Muscle of arm (tissue), 12 donors: ENCODE results near the gene GHITM. TPM values are rescaled to one million over a fixed set of nuclear protein-coding genes. Genes with fewer than 3 reads are reported as not detected.
"Not testable (repeated sequence)": the region's sequence is repeated elsewhere in the genome, so short reads cannot be mapped to it uniquely, and the experiment has no call there.

Experiments used
- DNase-seq: peaks from one replicate; pipeline ENCODE4 v3.0.0-alpha.2; 2013
- polyA plus RNA-seq, 12 donors: library from polyadenylated mRNA; unstranded; fragments of 120-200 nt; gene quantifications; one replicate each; pipeline ENCODE4 v1.2.1, GENCODE V29; 2013; ENCODE audit not compliant: insufficient read length in 12 of 12

GHITM gene
- polyA plus RNA-seq, 12 donors, result 80.3 to 133 (median 117) TPM; not detected in 1

DNA sequence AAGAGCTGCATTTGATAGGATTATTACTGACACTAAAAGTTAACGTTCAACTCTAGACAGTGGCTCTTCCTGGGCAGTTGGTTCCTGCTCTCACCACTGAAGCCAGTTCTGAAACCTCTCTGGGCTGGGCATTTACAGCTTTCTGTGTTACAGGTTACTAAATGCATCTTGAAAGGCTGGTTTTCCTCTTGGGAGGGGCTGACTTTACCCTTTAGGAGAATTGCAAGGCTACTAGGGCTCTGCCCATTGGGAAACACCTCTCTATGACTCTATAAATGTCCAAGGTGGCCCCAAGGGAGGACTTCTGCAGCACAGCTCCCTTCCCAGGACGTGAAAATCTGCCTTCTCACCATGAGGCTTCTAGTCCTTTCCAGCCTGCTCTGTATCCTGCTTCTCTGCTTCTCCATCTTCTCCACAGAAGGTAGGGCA is 34.2 kb downstream of the GHITM start, which contains the start of gene GPR15LG:
GPR15LG (plus strand) TSS at position 301 of the 429 bp plus-strand sequence; CDS start at position 352, 51 bp downstream.
- DNase-seq, result no peak

DNA sequence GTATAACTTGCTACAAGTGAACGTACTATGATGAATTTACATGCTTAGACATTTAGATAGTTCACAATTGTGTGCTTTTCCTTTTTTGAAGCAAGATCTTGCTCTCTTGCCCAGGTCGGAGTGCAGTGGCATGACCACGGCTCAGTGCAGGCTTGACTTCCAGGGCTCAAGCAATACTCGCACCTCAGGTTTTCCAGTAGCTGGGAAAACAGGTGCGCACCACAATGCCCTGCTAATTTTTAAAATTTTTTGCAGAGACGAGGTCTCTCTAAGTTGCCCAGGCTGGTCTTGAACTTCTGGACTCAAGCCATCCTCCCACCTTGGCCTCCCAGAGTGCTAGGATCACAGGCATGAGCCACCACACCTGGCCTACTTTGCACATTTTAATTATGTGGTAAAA is 36.1 kb downstream of the GHITM start:
- no peak for DNase-seq

DNA sequence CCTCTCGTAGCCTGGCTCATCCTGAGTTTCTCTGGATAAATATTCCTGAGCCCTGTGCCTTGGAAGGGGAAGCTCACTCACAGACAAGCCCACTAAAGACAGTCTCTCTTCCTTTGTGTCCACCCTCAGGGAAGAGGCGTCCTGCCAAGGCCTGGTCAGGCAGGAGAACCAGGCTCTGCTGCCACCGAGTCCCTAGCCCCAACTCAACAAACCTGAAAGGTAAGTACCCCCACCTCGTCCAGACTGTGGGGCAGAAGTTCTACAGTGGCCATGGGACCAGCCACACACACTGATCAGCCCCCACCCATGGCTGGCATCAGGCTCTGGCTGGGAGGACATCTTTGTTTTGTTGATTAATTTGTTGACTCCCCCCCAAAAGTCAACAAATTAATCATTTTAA is 37.0 kb downstream of the GHITM start:
- DNase-seq, result no peak

DNA sequence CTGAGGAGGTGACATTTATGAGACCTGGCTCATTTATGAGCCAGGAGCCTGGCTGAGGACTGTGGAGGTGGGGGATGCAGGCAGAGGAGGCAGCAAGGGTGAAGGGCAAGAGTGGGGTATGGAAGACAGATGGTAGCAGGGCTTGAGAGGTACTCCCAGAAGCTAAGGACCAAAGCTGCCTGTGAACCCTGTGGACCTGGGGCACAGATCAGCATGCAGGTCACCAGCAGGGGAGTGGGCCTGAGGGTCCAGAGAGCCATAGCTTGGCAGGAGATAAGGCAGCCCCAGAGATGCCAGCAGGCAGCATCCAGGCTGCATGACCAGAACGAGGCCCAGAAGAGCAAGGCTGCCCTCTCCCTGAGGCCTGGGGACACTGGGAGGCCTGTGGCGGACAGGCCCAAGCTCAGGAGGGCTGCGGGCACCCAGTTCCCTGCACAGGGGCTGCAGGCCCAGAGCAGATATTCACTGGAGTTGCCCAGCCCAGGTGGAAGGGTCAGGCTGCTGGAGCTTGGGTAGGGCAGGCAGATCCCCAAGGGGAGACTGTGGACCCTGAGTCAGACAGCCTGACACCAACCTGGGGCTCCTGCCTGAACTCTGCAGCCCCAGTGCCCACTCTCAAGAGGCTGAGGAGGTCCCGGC is 37.6 kb downstream of the GHITM start:
- DNase-seq, result no peak

DNA sequence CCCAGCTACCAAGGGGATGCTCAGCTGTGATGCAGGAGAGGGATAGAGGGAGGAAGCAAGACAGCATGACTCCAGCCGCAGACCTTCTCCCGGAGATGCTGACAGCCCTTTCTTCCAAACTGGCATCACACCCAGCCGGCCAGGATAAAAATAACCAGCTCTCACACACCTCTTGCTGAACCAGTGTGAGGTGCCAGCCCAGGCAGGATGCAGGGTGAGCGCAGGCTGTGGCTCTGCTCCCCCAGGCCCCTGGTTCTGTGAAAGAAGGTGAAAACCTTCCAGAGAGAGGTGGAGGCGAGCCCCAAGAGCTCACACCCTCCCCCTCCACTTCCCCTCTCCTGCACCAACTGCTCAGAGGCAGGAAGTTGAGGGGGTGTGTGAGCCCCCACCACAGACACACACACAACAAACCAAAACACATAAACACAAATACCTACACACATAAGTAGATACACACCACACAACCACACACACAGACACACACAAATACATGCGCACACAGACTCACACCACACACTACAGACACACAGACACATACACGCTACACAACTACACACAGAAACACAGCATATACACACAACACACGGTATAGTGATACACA is 38.3 kb downstream of the GHITM start:
- no peak for DNase-seq

DNA sequence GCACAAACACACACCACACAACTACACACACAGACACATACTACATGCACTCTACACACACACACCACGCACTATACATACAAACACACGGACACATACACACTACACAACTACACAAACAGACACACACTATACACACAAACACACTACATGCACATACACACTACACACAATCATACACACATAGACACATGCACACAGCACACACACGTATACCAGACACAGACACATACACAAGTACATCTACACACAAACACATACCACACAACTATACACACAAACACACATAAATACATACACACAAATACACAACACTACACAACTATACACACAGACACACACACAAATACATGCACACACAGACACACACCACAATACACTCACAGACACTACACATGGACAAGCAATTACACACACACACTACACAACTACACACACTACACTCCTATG is 38.9 kb downstream of the GHITM start:
- no peak for DNase-seq

DNA sequence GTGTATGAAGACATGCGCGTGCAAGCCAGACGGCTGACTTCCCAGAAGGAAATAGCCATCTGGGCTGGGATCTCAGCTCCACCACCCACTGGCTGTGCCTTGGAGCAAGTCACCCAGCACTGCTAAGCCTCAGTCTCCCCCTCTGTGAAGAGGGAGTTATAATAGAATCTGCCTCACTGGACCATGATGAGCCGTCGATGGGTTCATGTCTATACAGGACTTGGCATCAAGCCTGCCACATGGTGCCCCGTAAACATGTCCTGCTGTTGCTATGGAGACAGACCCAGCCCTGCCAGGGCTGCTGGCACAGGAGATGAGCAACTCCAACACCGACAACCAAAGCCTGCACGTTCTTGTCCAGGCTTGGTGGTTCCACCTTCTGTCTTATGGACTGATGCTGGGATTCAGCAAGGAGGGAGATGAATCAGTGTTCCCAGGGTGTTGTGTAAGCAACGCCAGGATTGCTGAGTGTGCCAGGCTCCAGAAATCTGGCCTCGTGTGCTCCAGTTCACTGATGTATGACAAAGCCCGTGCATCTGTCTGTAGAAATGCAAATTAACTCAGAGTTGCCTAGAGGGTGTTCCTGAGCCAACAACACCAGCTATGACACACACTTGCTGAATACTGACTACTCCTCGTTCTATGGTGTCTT is 39.9 kb downstream of the GHITM start:
- no peak for DNase-seq

GRCh38 chr10:84180386-84180785 is 41.1 kb downstream of the GHITM start:
- DNase-seq, result not testable (repeated sequence)

DNA sequence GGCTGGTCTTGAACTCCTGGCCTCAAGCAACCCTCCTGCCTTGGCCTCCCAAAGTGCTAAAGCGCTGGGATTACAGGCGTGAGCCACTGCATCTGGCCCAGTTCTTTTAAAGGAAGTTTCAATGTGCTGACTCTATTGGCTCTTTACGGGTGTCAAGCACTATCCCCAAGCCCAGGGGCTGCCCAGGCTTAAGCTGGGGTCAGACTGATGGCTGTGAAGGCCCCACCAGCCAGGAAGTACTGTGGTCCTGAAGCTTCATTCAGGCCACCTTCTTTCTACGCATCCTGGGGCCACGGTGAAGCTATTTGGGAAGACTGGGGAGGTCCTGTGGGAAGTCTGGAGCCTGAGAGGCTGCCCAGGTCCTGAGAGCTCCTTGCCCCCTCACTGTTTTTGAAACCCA is 42.3 kb downstream of the GHITM start:
- DNase-seq, result no peak

DNA sequence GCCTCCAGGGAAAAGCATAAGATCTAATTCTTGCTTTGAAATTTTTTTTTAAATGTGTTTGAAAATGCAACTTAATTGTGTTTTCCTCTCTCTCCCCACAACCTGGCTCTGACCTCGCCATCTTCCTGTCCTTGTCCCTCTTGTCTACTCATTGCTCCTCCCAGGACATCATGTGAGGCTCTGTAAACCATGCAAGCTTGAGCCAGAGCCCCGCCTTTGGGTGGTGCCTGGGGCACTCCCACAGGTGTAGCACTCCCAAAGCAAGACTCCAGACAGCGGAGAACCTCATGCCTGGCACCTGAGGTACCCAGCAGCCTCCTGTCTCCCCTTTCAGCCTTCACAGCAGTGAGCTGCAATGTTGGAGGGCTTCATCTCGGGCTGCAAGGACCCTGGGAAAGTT is 45.2 kb downstream of the GHITM start:
- no peak for DNase-seq

DNA sequence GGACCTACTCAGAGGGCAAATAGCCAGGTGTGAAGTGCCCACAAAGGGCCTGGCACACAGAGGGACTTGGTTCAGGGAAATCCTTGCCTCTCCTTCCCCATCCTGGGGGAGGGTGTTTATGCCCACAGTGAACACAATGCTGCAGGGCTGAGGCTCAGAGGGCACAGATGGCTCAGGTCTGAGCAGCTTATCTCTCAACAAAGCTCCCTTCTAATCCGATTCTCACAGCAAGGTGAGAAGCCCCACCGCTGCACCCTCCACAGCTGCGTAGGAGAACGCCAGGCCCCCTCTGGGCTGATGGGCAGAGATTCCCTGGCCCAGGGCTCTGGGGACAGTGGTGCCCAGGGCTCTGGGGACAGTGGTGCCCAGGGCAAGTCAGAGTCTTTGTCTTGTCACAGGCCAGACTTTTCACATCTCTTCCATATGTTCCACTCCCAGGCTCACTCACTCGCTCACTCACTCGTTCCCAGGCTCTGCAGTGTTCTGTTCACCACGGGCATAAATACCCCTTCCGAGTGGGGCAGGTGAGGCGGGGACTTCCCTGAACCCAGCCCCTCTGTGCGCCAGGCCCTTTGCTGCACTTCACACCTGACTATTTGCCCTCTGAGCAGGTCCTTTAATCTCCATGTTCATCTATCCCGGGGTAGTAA is 46.3 kb downstream of the GHITM start:
- no peak for DNase-seq

- DNase-seq, result no peak
Measured at GRCh38 chr10:84188815-84189214, 49.5 kb downstream of the GHITM start.

GRCh38 chr10:84190621-84191020 is 51.3 kb downstream of the GHITM start:
- no peak for DNase-seq

DNA sequence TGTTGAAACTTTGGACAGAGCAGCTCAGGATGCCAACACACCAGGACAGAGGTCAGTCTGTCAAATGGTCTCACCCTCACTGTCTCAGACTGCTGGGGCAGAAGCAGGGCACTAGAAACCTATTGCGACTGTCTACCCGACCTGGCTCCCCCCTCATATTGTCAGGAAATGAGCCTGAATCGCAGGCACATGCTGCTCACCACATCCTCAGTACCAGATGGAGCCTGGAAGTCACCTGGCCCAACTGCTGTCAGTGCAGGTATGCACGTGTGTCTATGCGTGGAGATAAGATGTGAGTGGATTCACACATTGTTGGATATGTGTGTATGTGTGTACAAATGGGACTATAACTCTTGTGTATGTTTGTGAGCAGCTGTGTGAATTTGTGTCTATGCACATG is 51.8 kb downstream of the GHITM start:
- no peak for DNase-seq

DNA sequence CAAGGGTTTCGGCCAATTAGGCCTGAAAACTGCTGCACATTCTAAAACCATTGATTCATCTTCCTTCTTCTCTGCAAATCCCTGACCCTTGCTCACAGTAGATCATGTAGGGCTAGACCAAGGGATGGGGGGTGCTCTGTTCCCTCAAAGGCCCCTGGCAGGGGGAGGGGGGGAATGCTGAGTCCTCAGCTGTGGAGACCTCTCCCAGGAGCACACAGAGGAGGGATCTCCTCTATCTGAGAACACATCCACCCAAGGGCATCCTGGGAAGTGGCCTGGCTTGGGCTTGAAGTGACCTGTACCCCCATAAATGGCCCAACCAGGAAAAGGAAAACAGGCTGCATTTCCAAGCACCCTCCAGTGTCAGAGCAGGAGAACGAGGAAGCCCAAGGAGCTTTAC is 54.0 kb downstream of the GHITM start:
- no peak for DNase-seq

GRCh38 chr10:84193846-84194423 is 54.6 kb downstream of the GHITM start:
- DNase-seq, result no peak

- DNase-seq, result no peak
Measured at GRCh38 chr10:84194424-84195043, 55.2 kb downstream of the GHITM start, which contains the start of gene CDHR1. Gene CDHR1 (plus strand): TSS chr10:84194537. CDS start chr10:84194761, 224 bp downstream.

DNA sequence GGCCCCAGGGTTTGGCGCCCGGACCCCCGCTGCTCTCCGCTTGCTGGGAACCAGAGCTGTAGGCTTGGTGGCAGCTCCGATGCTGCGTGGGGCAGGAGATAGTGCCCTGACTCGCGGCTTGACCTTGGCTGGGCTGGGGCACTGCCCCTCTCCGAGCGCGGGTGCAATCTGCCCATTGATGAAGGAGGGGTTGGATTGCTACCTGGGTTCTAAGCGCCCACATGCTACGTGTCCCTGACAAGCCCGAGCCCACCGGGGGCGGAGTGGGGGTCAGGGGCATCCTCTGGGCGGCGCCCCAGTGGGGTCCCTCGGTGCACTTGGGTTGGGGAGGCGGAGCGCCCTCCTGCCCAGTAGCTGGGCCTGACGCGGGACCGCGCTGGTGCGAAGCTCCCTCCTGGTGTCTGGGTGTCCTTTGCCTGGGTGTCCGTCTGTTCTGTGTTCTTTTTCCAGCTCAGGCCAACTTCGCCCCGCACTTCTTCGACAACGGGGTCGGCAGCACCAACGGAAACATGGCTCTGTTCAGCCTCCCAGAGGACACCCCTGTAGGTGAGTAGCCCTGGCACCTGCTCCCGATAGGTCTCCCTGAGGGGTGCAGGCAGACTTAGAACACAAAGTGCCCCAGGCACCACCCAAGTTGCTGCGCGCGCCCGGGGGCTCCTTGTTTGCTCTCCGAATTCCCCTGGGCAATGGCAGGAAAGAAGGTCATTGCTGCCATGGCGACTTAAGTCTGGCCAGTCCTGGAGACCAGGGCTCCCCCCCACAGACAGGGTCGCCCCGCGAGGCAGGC is 55.9 kb downstream of the GHITM start:
- no peak for DNase-seq

GRCh38 chr10:84196083-84196482 is 56.8 kb downstream of the GHITM start:
- no peak for DNase-seq

GRCh38 chr10:84196941-84197340 is 57.6 kb downstream of the GHITM start:
- DNase-seq, result no peak

GRCh38 chr10:84197643-84198042 is 58.3 kb downstream of the GHITM start:
- no peak for DNase-seq
